ENCODE results near the gene ABCC3. TPM values are rescaled to one million over a fixed set of nuclear protein-coding genes. Genes with fewer than 3 reads are reported as not detected.

Gene ABCC3
- total and polyA plus RNA-seq, 9 of the 15 experiments (the other 6 are each of a cell fraction or from before 2014, with no cell fraction given): 0.03 to 1.6 (median 0.42) TPM; not detected in 5

GRCh38 chr17:50664788-50665458 lies 30.2 kb downstream of the ABCC3 start (continued):
- TF ChIP-seq SIRT6 (IDR thresholded peaks at IDR 0.05; ENCODE audit: low read depth, low read length) (no peak), KAT7 (CRISPR knock-in tag; IDR thresholded peaks at IDR 0.05; ENCODE audit: borderline replicate concordance) (no peak), CBFA2T3 (IDR thresholded peaks at IDR 0.05) (peak; percentile 89), ZNF586 (CRISPR knock-in tag; conservative IDR thresholded peaks at IDR 0.05) (no peak), ZNF77 (CRISPR knock-in tag; IDR thresholded peaks at IDR 0.05) (no peak), STAT6 (CRISPR knock-in tag; IDR thresholded peaks at IDR 0.05) (no peak), E4F1 (CRISPR knock-in tag; IDR thresholded peaks at IDR 0.05; ENCODE audit: borderline replicate concordance) (no peak), JUND (IDR thresholded peaks at IDR 0.05; ENCODE audit: borderline replicate concordance, low read depth, low read length) (0 out of 2 replicates have a peak, but pooled peaks have one; percentile 25), JUND (tag; IDR thresholded peaks at IDR 0.05; ENCODE audit: borderline replicate concordance, low read depth, low read length) (peak; percentile 36; the same call in 1 of the 3 replicates), U2AF1 (optimal IDR thresholded peaks at IDR 0.05; ENCODE audit: low read depth, low read length) (no peak), ZNF57 (CRISPR knock-in tag; IDR thresholded peaks at IDR 0.05) (no peak), AFF4 (CRISPR knock-in tag; IDR thresholded peaks at IDR 0.05) (no peak), CHCHD3 (CRISPR knock-in tag; IDR thresholded peaks at IDR 0.05) (no peak), BHLHE40 (IDR thresholded peaks at IDR 0.05; ENCODE audit: low read length) (no peak)
- TF ChIP-seq, protein P1, sequence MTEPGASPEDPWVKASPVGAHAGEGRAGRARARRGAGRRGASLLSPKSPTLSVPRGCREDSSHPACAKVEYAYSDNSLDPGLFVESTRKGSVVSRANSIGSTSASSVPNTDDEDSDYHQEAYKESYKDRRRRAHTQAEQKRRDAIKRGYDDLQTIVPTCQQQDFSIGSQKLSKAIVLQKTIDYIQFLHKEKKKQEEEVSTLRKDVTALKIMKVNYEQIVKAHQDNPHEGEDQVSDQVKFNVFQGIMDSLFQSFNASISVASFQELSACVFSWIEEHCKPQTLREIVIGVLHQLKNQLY (CRISPR knock-in tag; conservative IDR thresholded peaks at IDR 0.05): no peak
- TF ChIP-seq, protein P2, sequence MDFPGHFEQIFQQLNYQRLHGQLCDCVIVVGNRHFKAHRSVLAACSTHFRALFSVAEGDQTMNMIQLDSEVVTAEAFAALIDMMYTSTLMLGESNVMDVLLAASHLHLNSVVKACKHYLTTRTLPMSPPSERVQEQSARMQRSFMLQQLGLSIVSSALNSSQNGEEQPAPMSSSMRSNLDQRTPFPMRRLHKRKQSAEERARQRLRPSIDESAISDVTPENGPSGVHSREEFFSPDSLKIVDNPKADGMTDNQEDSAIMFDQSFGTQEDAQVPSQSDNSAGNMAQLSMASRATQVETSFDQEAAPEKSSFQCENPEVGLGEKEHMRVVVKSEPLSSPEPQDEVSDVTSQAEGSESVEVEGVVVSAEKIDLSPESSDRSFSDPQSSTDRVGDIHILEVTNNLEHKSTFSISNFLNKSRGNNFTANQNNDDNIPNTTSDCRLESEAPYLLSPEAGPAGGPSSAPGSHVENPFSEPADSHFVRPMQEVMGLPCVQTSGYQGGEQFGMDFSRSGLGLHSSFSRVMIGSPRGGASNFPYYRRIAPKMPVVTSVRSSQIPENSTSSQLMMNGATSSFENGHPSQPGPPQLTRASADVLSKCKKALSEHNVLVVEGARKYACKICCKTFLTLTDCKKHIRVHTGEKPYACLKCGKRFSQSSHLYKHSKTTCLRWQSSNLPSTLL (IDR thresholded peaks at IDR 0.05): no peak
